IPS-18c (cell line): ENCODE data around the gene MICU2.
A peak's percentile ranks its signal among the peaks of the same experiment; 100 is the strongest.

ENCODE experiments used
- H3K4me3 ChIP-seq: 2 replicates; pipeline ENCODE4 v1.7.0; 2013; ENCODE audit warnings: low read depth, mild to moderate bottlenecking, low read length, moderate library complexity; ENCODE audit not compliant: insufficient read depth
- H3K9me3 ChIP-seq: one replicate; pipeline ENCODE4 v1.6.1; 2013; ENCODE audit warnings: mild to moderate bottlenecking, low read length, moderate library complexity; ENCODE audit not compliant: control insufficient read depth, insufficient read depth

The MICU2 gene

GRCh38 chr13:21603531-21604448 is at the start of gene MICU2:
TSS of gene MICU2 (minus strand) at chr13:21604170. CDS start at chr13:21604148, 22 bp downstream.
- H3K9me3 ChIP-seq: no peaks in the 10 kb centered on the region
- peak within 1 kb of the TSS; percentile 91 for H3K4me3 ChIP-seq

GRCh38 chr13:21641629-21642028 is 37.7 kb upstream of the MICU2 start:
- Histone ChIP-seq H3K4me3 (no peak overlapping the region), H3K9me3 (no peaks in the 10 kb centered on the region)

GRCh38 chr13:21639561-21639960 is 35.6 kb upstream of the MICU2 start:
- no peak overlapping the region for H3K4me3 ChIP-seq
- H3K9me3 ChIP-seq: no peaks in the 10 kb centered on the region

- Histone ChIP-seq H3K9me3 (no peaks in the 10 kb centered on the region), H3K4me3 (no peak overlapping the region)
Observed at GRCh38 chr13:21638319-21639282, 34.6 kb upstream of the MICU2 start.

GRCh38 chr13:21637296-21637695 is 33.3 kb upstream of the MICU2 start:
- Histone ChIP-seq H3K9me3 (no peaks in the 10 kb centered on the region), H3K4me3 (no peak overlapping the region)

GRCh38 chr13:21636656-21637055 is 32.7 kb upstream of the MICU2 start:
- Histone ChIP-seq H3K4me3 (no peak overlapping the region), H3K9me3 (no peaks in the 10 kb centered on the region)

- no peak overlapping the region for H3K4me3 ChIP-seq
- H3K9me3 ChIP-seq: no peaks in the 10 kb centered on the region
Observed at GRCh38 chr13:21632196-21632595, 28.2 kb upstream of the MICU2 start.

- H3K9me3 ChIP-seq: peaks cover 6% of the 10 kb centered on the region
- no peak overlapping the region for H3K4me3 ChIP-seq
Observed at GRCh38 chr13:21625366-21625765, 21.4 kb upstream of the MICU2 start.

GRCh38 chr13:21620861-21621260 is 16.9 kb upstream of the MICU2 start:
- peaks cover 6% of the 10 kb centered on the region for H3K9me3 ChIP-seq
- no peak overlapping the region for H3K4me3 ChIP-seq

GRCh38 chr13:21619633-21620220 is 15.8 kb upstream of the MICU2 start:
- H3K9me3 ChIP-seq: peaks cover 6% of the 10 kb centered on the region
- H3K4me3 ChIP-seq: no peak overlapping the region

- Histone ChIP-seq H3K9me3 (peaks cover under 1% of the 10 kb centered on the region), H3K4me3 (no peak overlapping the region)
Observed at GRCh38 chr13:21616880-21617279, 12.9 kb upstream of the MICU2 start.

GRCh38 chr13:21616205-21616866 is 12.4 kb upstream of the MICU2 start:
- no peaks in the 10 kb centered on the region for H3K9me3 ChIP-seq
- H3K4me3 ChIP-seq: no peak overlapping the region

- no peak overlapping the region for H3K4me3 ChIP-seq
- no peaks in the 10 kb centered on the region for H3K9me3 ChIP-seq
Observed at GRCh38 chr13:21615427-21615826, 11.5 kb upstream of the MICU2 start.

GRCh38 chr13:21613791-21614190 is 9.8 kb upstream of the MICU2 start:
- no peak overlapping the region for H3K4me3 ChIP-seq
- no peaks in the 10 kb centered on the region for H3K9me3 ChIP-seq

- no peaks in the 10 kb centered on the region for H3K9me3 ChIP-seq
Observed at GRCh38 chr13:21611385-21611784, 7.4 kb upstream of the MICU2 start.

GRCh38 chr13:21610687-21611086 is 6.7 kb upstream of the MICU2 start:
- Histone ChIP-seq H3K9me3 (no peaks in the 10 kb centered on the region), H3K4me3 (no peak overlapping the region)

More at GRCh38 chr13:21611385-21611784, 7.4 kb upstream of the MICU2 start:
- H3K4me3 ChIP-seq: no peak overlapping the region

GRCh38 chr13:21608961-21609360 is 5.0 kb upstream of the MICU2 start:
- Histone ChIP-seq H3K4me3 (no peak overlapping the region), H3K9me3 (no peaks in the 10 kb centered on the region)
